ENCODE measurements around the gene PIGC. TPM values are rescaled to one million over a fixed set of nuclear protein-coding genes. Genes with fewer than 3 reads are reported as not detected.

Gene PIGC
- total RNA-seq, 4 donors from 2014 or later: 19.4 to 23.4 (median 20.9) TPM

- Histone ChIP-seq H3K36me3 (no peaks in the 10 kb centered on the region), H3K4me3 (replicated peaks in 1 of 3) (no peak overlapping the region), H3K4me1 (no peaks in the 10 kb centered on the region), H3K9me3 (no peaks in the 10 kb centered on the region), H3K27ac (no peak overlapping the region), H3K27me3 (no peaks in the 10 kb centered on the region)
- intact Hi-C loops (cut with DNase I): no loop called here
- DNase-seq: no peak
- no peak for TF ChIP-seq CTCF (IDR thresholded peaks at IDR 0.05)
- no peak for TF ChIP-seq POLR2A (IDR thresholded peaks at IDR 0.05)
- 89 to 91% methylated on average over 3 of the region's 3 CpGs for WGBS, 2 donors
Observed at GRCh38 chr1:172480431-172480830, 36.6 kb upstream of the PIGC start.

- Histone ChIP-seq H3K9me3 (no peaks in the 10 kb centered on the region), H3K4me1 (peaks cover 0 to 10% of the 10 kb centered on the region in 2 donors), H3K36me3 (no peaks in the 10 kb centered on the region), H3K27ac (no peak overlapping the region), H3K27me3 (no peaks in the 10 kb centered on the region), H3K4me3 (replicated peaks in 1 of 3) (no peak overlapping the region)
- TF ChIP-seq POLR2A (IDR thresholded peaks at IDR 0.05): no peak
- no peak for TF ChIP-seq CTCF (IDR thresholded peaks at IDR 0.05)
- intact Hi-C loops (cut with DNase I): no loop called here
- DNase-seq: no peak
Observed at GRCh38 chr1:172478485-172478884, 34.6 kb upstream of the PIGC start.

GRCh38 chr1:172477741-172478140, 33.9 kb upstream of the PIGC start:
- intact Hi-C loops (cut with DNase I): no loop called here
- H3K4me3 ChIP-seq (replicated peaks in 1 of 3): no peak overlapping the region
- H3K27ac ChIP-seq: no peak overlapping the region
- H3K9me3 ChIP-seq: no peaks in the 10 kb centered on the region
- no peaks in the 10 kb centered on the region for H3K27me3 ChIP-seq
- no peak for TF ChIP-seq POLR2A (IDR thresholded peaks at IDR 0.05)
- TF ChIP-seq CTCF (IDR thresholded peaks at IDR 0.05): no peak
- H3K4me1 ChIP-seq: peaks cover 0 to 12% of the 10 kb centered on the region in 2 donors
- 97 to 100% methylated on average over 1 of the region's 1 CpG for WGBS, 2 donors
- H3K36me3 ChIP-seq: no peaks in the 10 kb centered on the region
- DNase-seq: no peak

- TF ChIP-seq CTCF (IDR thresholded peaks at IDR 0.05) (no peak), POLR2A (IDR thresholded peaks at IDR 0.05) (no peak)
- no peaks in the 10 kb centered on the region for H3K27me3 ChIP-seq
- no peaks in the 10 kb centered on the region for H3K9me3 ChIP-seq
- H3K4me3 ChIP-seq (replicated peaks in 1 of 3): no peak overlapping the region
- intact Hi-C loops (cut with DNase I): no loop called here
- no peaks in the 10 kb centered on the region for H3K36me3 ChIP-seq
- H3K27ac ChIP-seq: no peak overlapping the region
- no peak for DNase-seq
- 63 to 67% methylated on average over 2 of the region's 2 CpGs for WGBS, 2 donors
- H3K4me1 ChIP-seq: peaks cover 0 to 12% of the 10 kb centered on the region in 2 donors
Observed at GRCh38 chr1:172477216-172477615, 33.3 kb upstream of the PIGC start.

GRCh38 chr1:172476218-172476811, 32.4 kb upstream of the PIGC start:
- DNase-seq: no peak
- Histone ChIP-seq H3K4me1 (peaks cover 0 to 12% of the 10 kb centered on the region in 2 donors), H3K27me3 (no peaks in the 10 kb centered on the region), H3K9me3 (no peaks in the 10 kb centered on the region), H3K4me3 (replicated peaks in 1 of 3) (no peak overlapping the region), H3K27ac (no peak overlapping the region), H3K36me3 (no peaks in the 10 kb centered on the region)
- WGBS, 2 donors: 75 to 90% methylated on average over 4 of the region's 4 CpGs
- intact Hi-C loops (cut with DNase I): no loop called here
- TF ChIP-seq POLR2A (IDR thresholded peaks at IDR 0.05) (no peak), CTCF (IDR thresholded peaks at IDR 0.05) (no peak)

Measured in thyroid gland (tissue), 4 donors.